Effector memory CD4-positive, alpha-beta T cell (primary cell): Measurements from ENCODE around the gene GALE.
"Not testable (repeated sequence)": the region's sequence is repeated elsewhere in the genome, so short reads cannot be mapped to it uniquely, and the experiment has no call there.

Experiments
- DNase-seq, 3 donors: peaks; one replicate each; pipeline ENCODE4 v3.0.0-alpha.2; 2020
- H3K27ac ChIP-seq: 2 replicates; pipeline ENCODE4 v1.7.0; 2013; ENCODE audit warnings: mild to moderate bottlenecking, low read length, moderate library complexity; ENCODE audit not compliant: insufficient read depth, poor library complexity, severe bottlenecking
- H3K27me3 ChIP-seq: replicated peaks from 2 replicates; pipeline ENCODE4 v1.7.0; 2013; ENCODE audit warnings: mild to moderate bottlenecking, low read length; ENCODE audit not compliant: insufficient read depth, control insufficient read depth, poor library complexity, severe bottlenecking
- H3K36me3 ChIP-seq: 2 replicates; pipeline ENCODE4 v1.7.0; 2013; ENCODE audit warnings: mild to moderate bottlenecking, low read length, moderate library complexity; ENCODE audit not compliant: control insufficient read depth, insufficient read depth
- H3K4me1 ChIP-seq: 2 replicates; pipeline ENCODE4 v1.7.0; 2013; ENCODE audit warnings: low read length, mild to moderate bottlenecking; ENCODE audit not compliant: control insufficient read depth, insufficient read depth, poor library complexity, severe bottlenecking
- H3K4me3 ChIP-seq: 2 replicates; pipeline ENCODE4 v1.7.0; 2013; ENCODE audit warnings: low read length, low read depth, mild to moderate bottlenecking; ENCODE audit not compliant: insufficient read depth, poor library complexity, severe bottlenecking
- H3K9me3 ChIP-seq: 2 replicates; pipeline ENCODE4 v1.7.0; 2013; ENCODE audit warnings: mild to moderate bottlenecking, low read length, moderate library complexity; ENCODE audit not compliant: control insufficient read depth
- total RNA-seq, 3 donors: gene quantifications; one replicate each; lab custom pipeline; 2026; lab: John Stamatoyannopoulos, UW

Gene GALE
- total RNA-seq = 6.4 to 11.0 (median 10.5) reads per million in 3 donors

GRCh38 chr1:23800400-23801337, at the start of gene GALE:
GALE (minus strand) TSS chr1:23800754; CDS start chr1:23799007, 1,747 bp downstream.
- peak within 1 kb of the TSS; percentile 84 for H3K27ac ChIP-seq
- DNase-seq = peak; percentile 95
- peaks cover 20% of the 10 kb centered on the region for H3K4me1 ChIP-seq
- peak within 1 kb of the TSS; percentile 92 for H3K4me3 ChIP-seq
- H3K9me3 ChIP-seq = no peaks in the 10 kb centered on the region
- H3K27me3 ChIP-seq = no peaks in the 10 kb centered on the region
- H3K36me3 ChIP-seq = peaks cover 8% of the 10 kb centered on the region

- no peaks in the 10 kb centered on the region for H3K4me1 ChIP-seq
- H3K4me3 ChIP-seq = no peak overlapping the region
- H3K27ac ChIP-seq = no peak overlapping the region
- H3K27me3 ChIP-seq = no peaks in the 10 kb centered on the region
- peaks cover 24% of the 10 kb centered on the region for H3K36me3 ChIP-seq
- DNase-seq = no peak
- no peaks in the 10 kb centered on the region for H3K9me3 ChIP-seq
Observed at GRCh38 chr1:23848673-23849616, 48.4 kb upstream of the GALE start.

GRCh38 chr1:23847482-23848095, 47.0 kb upstream of the GALE start:
- peaks cover 24% of the 10 kb centered on the region for H3K36me3 ChIP-seq
- H3K4me3 ChIP-seq, H3K4me1 ChIP-seq, DNase-seq, H3K27ac ChIP-seq, H3K9me3 ChIP-seq, H3K27me3 ChIP-seq: not testable (repeated sequence)

GRCh38 chr1:23845163-23845562, 44.6 kb upstream of the GALE start:
- Histone ChIP-seq H3K27ac (no peak overlapping the region), H3K36me3 (peaks cover 24% of the 10 kb centered on the region), H3K27me3 (no peaks in the 10 kb centered on the region), H3K9me3 (no peaks in the 10 kb centered on the region), H3K4me1 (no peaks in the 10 kb centered on the region), H3K4me3 (no peak overlapping the region)
- no peak for DNase-seq

- Histone ChIP-seq H3K36me3 (peaks cover 23% of the 10 kb centered on the region), H3K9me3 (no peaks in the 10 kb centered on the region), H3K27me3 (no peaks in the 10 kb centered on the region), H3K4me1 (no peaks in the 10 kb centered on the region), H3K4me3 (no peak overlapping the region), H3K27ac (no peak overlapping the region)
- no peak for DNase-seq
Observed at GRCh38 chr1:23843644-23844043, 43.1 kb upstream of the GALE start.

- no peaks in the 10 kb centered on the region for H3K36me3 ChIP-seq
- H3K9me3 ChIP-seq = no peaks in the 10 kb centered on the region
- peaks cover 7% of the 10 kb centered on the region for H3K4me1 ChIP-seq
- peak overlapping the region; percentile 18 for H3K4me3 ChIP-seq
- no peak overlapping the region for H3K27ac ChIP-seq
- DNase-seq = peak; percentile 62 to 64 (median 62)
- no peaks in the 10 kb centered on the region for H3K27me3 ChIP-seq
Observed at GRCh38 chr1:23838401-23838866, 37.9 kb upstream of the GALE start.

- Histone ChIP-seq H3K27ac (no peak overlapping the region), H3K4me3 (peak overlapping the region; percentile 18)
- DNase-seq = no peak
Observed at GRCh38 chr1:23837908-23838307, 37.4 kb upstream of the GALE start.

GRCh38 chr1:23836037-23836436, 35.5 kb upstream of the GALE start:
- Histone ChIP-seq H3K4me3 (no peak overlapping the region), H3K27ac (no peak overlapping the region), H3K9me3 (no peaks in the 10 kb centered on the region), H3K27me3 (no peaks in the 10 kb centered on the region), H3K36me3 (no peaks in the 10 kb centered on the region), H3K4me1 (peaks cover 7% of the 10 kb centered on the region)
- no peak for DNase-seq

More at GRCh38 chr1:23837908-23838307, 37.4 kb upstream of the GALE start:
- Histone ChIP-seq H3K36me3 (no peaks in the 10 kb centered on the region), H3K27me3 (no peaks in the 10 kb centered on the region), H3K4me1 (peaks cover 7% of the 10 kb centered on the region), H3K9me3 (no peaks in the 10 kb centered on the region)

GRCh38 chr1:23834156-23834555, 33.6 kb upstream of the GALE start:
- H3K4me1 ChIP-seq, H3K36me3 ChIP-seq, H3K27me3 ChIP-seq, H3K9me3 ChIP-seq, H3K27ac ChIP-seq, DNase-seq, H3K4me3 ChIP-seq: not testable (repeated sequence)
